Suprapubic skin (tissue), 3 donors: ENCODE results near the gene ZSCAN5C.

ENCODE experiments used
- CTCF ChIP-seq, 2 donors: fragments of 200-600 bp in 1 of 2; fragments of 450-650 bp in 1 of 2; sonication (generic) in 1 of 2; IDR thresholded peaks; one replicate each; pipeline ENCODE4 v1.5.1; 2016 to 2019; ENCODE audit warnings: antibody characterized with exemption in 2 of 2, mild to moderate bottlenecking in 1 of 2, moderate library complexity in 1 of 2
- POLR2AphosphoS5 ChIP-seq, 3 donors: sonication (generic); formaldehyde crosslinking; IDR thresholded peaks; one replicate each; pipeline ENCODE4 v1.6.1; 2017; ENCODE audit warnings: antibody characterized with exemption in 3 of 3

- TF ChIP-seq CTCF (IDR thresholded peaks at IDR 0.05) (no peak), POLR2AphosphoS5 (IDR thresholded peaks at IDR 0.05) (no peak)
Measured at GRCh38 chr19:56159622-56160271, 42.3 kb upstream of the ZSCAN5C start.
